Gastroesophageal sphincter (tissue), 4 donors: Measurements from ENCODE around the gene MED22. TPM values are rescaled to one million over a fixed set of nuclear protein-coding genes. Genes with fewer than 3 reads are reported as not detected.
"Not testable (repeated sequence)": the region's sequence is repeated elsewhere in the genome, so short reads cannot be mapped to it uniquely, and the experiment has no call there.

Source experiments
- ATAC-seq: fragments of 150-250 bp; one replicate; pipeline ENCODE4 v1.9.1; 2016; ENCODE audit warnings: mild to moderate bottlenecking, moderate library complexity
- H3K27ac ChIP-seq, 4 donors: fragments of 200-600 bp; sonication (generic) in 3 of 4; 1 replicate in 3 of 4; 2 replicates in 1 of 4; pipeline ENCODE4 v1.5.1; 2016 to 2019
- H3K27me3 ChIP-seq: fragments of 200-600 bp; sonication (generic); one replicate; pipeline ENCODE4 v1.5.1; 2019
- H3K36me3 ChIP-seq, 2 donors: fragments of 200-600 bp; sonication (generic); one replicate each; pipeline ENCODE4 v1.5.1; 2019; ENCODE audit warnings: control low read depth in 1 of 2
- H3K4me1 ChIP-seq, 3 donors: fragments of 200-600 bp; sonication (generic); 1 replicate in 2 of 3; 2 replicates in 1 of 3; pipeline ENCODE4 v1.5.1; 2016 to 2019; ENCODE audit warnings: control low read depth in 2 of 3
- H3K4me3 ChIP-seq, 2 donors: fragments of 200-600 bp; sonication (generic); one replicate each; pipeline ENCODE4 v1.5.1; 2019; ENCODE audit warnings: mild to moderate bottlenecking in 1 of 2, moderate library complexity in 1 of 2
- H3K9me3 ChIP-seq, 3 donors: fragments of 200-600 bp; sonication (generic); one replicate each; pipeline ENCODE4 v1.5.1; 2017 to 2019; ENCODE audit warnings: control low read depth in 2 of 3
- EP300 ChIP-seq: sonication (generic); formaldehyde crosslinking; IDR thresholded peaks from one replicate; pipeline ENCODE4 v1.6.1; 2017; ENCODE audit warnings: antibody characterized with exemption, mild to moderate bottlenecking
- POLR2A ChIP-seq, 2 donors: fragments of 450-650 bp; IDR thresholded peaks; one replicate each; pipeline ENCODE4 v1.6.1; 2017; ENCODE audit warnings: antibody characterized with exemption in 2 of 2, mild to moderate bottlenecking in 2 of 2, moderate library complexity in 1 of 2
- POLR2AphosphoS5 ChIP-seq: sonication (generic); formaldehyde crosslinking; IDR thresholded peaks from one replicate; pipeline ENCODE4 v1.6.1; 2017; ENCODE audit warnings: antibody characterized with exemption
- WGBS, 2 donors: methylation state at CpG; one replicate each; pipeline ENCODE4 v1.1.5; 2018; ENCODE audit warnings: low coverage in 1 of 2; 5-methylcytosine and 5-hydroxymethylcytosine counted together
- total RNA-seq, 4 donors: library from RNA; depleted of rRNA; stranded (reverse); fragments of >200 nt; gene quantifications; one replicate each; pipeline ENCODE4 v1.1.0, GENCODE V29; 2016
- TF ChIP-seq, protein P1 (sequence below), 4 experiments: fragments of 200-600 bp in 2 of 4; fragments of 450-650 bp in 2 of 4; sonication (generic) in 1 of 4; IDR thresholded peaks; one replicate each; pipeline ENCODE4 v1.5.1; 2017 to 2019; ENCODE audit warnings: antibody characterized with exemption in 4 of 4, mild to moderate bottlenecking in 2 of 4, moderate library complexity in 2 of 4

The MED22 gene
- total RNA-seq, 4 donors from 2014 or later, result 25.1 to 47.3 (median 37.8) TPM

DNA sequence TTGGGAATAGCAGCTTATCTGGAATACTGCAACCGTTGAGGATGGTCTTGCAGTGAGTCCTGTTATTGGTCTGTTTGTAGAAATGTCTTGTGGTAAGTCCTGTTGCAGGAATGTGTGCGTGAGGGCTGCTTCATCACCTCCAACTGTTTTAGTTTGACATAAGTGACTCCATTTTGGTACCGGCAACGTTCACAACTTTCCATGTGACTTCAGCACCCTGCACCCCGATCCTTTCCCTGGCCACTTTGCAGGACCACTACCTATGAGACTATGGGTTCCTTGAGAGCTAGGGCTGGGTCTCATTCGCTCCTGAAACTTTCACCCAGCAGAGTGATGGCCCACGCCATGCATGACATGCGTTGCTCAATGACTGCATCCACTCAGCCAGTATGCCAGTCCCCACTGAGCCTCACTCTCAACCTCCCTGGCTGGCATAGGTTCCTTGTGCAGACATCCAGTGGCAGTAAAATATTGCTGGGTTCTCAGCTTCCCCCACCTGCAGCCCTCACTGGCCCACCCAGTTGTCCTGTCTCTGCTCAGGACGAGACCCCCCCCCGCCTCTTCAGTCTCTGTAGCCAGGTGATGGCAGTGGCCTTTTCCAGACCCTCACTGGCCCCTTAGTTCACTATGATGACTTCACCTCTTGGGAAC is 20.0 kb downstream of the MED22 start:
- no peak for TF ChIP-seq POLR2AphosphoS5
- TF ChIP-seq, protein P1, sequence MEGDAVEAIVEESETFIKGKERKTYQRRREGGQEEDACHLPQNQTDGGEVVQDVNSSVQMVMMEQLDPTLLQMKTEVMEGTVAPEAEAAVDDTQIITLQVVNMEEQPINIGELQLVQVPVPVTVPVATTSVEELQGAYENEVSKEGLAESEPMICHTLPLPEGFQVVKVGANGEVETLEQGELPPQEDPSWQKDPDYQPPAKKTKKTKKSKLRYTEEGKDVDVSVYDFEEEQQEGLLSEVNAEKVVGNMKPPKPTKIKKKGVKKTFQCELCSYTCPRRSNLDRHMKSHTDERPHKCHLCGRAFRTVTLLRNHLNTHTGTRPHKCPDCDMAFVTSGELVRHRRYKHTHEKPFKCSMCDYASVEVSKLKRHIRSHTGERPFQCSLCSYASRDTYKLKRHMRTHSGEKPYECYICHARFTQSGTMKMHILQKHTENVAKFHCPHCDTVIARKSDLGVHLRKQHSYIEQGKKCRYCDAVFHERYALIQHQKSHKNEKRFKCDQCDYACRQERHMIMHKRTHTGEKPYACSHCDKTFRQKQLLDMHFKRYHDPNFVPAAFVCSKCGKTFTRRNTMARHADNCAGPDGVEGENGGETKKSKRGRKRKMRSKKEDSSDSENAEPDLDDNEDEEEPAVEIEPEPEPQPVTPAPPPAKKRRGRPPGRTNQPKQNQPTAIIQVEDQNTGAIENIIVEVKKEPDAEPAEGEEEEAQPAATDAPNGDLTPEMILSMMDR (IDR thresholded peaks at IDR 0.05), result no peak
- TF ChIP-seq EP300, result no peak
- no peak for TF ChIP-seq POLR2A (IDR thresholded peaks at IDR 0.05)
- Histone ChIP-seq H3K4me1 (peaks cover 0 to under 1% (median 0%) of the 10 kb centered on the region in 3 donors), H3K27ac (no peak overlapping the region), H3K36me3 (peaks cover 0 to 31% of the 10 kb centered on the region in 2 donors), H3K27me3 (no peaks in the 10 kb centered on the region), H3K9me3 (no peaks in the 10 kb centered on the region), H3K4me3 (no peak overlapping the region)
- WGBS, 2 donors, result 84 to 88% methylated on average over 5 to 6 of the region's 10 CpGs
- no peak for ATAC-seq

DNA sequence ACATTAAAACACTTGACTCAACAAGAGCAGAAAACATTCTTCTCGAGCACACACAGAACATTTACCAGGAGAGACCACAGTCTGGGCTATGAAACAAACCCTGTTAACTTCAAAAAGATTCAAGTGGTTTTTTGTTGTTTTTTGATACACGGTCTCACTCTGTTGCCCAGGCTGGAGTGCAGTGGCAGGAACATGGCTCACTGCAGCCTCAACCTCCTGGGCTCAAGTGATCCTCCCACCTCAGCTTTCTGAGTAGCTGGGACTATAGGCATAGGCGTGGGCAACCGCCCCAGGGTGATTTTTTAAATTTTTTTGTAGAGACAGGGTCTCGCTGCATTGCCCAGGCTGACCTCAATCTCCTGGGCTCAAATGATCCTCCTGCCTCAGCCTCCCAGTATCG is 20.9 kb downstream of the MED22 start:
- H3K36me3 ChIP-seq, result peaks cover 0 to 22% of the 10 kb centered on the region in 2 donors
- 73 to 96% methylated on average over 3 to 4 of the region's 6 CpGs for WGBS, 2 donors
- H3K27me3 ChIP-seq, H3K4me1 ChIP-seq, ATAC-seq, H3K9me3 ChIP-seq, H3K4me3 ChIP-seq, H3K27ac ChIP-seq: not testable (repeated sequence)

DNA sequence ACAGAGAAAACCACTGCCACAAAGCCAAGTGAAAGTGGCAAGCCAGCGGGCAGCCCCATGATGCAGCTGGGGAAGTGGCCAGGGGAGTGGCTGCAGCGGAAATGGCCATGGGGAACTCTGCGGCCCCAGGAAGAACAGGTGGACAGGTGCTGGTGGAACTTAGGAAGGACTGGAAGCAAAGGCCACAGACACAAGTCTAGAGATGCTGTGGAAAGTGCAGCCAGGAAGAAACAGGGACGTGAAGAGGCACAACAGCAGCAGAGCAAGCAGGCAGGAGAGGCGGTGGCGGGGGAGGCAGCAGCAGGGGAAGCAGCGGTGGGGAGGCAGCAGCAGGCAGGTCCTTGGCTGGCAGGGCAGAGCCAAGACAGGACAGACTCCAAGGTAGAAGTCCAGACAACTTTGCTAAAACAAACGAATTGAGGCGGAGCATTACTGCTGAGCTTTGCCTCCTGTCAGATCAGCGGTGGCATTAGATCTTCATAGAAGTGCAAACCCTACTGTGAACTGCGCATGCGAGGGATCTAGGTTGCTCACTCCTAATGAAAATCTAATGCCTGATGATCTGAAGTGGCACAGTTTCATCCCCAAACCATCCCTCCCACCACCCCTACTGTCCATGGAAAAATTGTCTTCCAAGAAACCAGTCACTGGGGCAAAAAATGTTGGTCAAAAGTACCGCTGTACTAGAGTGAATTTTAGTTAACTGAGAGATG is 23.8 kb downstream of the MED22 start:
- no peak for TF ChIP-seq POLR2A (IDR thresholded peaks at IDR 0.05)
- TF ChIP-seq, protein P1 (IDR thresholded peaks at IDR 0.05), result no peak
- TF ChIP-seq POLR2AphosphoS5, result no peak
- no peak for TF ChIP-seq EP300
- Histone ChIP-seq H3K27ac (no peak overlapping the region), H3K27me3 (no peaks in the 10 kb centered on the region), H3K36me3 (no peaks in the 10 kb centered on the region), H3K9me3 (no peaks in the 10 kb centered on the region), H3K4me1 (no peaks in the 10 kb centered on the region), H3K4me3 (no peak overlapping the region)
- WGBS, 2 donors, result 86 to 98% methylated on average over 5 to 13 of the region's 13 CpGs
- no peak for ATAC-seq

DNA sequence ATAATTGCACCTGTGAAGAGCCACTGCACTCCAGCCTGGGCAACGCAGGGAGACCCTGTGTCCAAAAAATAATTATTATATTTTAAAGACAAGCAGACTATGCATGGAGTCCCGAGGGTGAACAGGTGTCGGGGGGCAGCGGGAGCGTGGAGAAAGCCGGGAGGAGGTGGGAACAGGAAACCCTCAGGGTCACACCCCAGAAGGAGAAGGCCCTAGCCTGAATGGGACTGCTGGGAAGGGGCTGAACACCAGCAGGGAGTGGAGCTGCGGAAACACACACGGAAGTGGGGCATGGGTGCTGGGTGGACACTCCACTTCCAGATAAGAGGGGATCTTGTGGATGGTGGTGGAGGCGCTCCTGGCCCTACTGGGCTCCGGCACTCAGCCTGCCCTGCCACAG is 24.7 kb downstream of the MED22 start:
- TF ChIP-seq, protein P1 (IDR thresholded peaks at IDR 0.05), result no peak
- Histone ChIP-seq H3K27me3 (no peaks in the 10 kb centered on the region), H3K9me3 (no peaks in the 10 kb centered on the region), H3K4me1 (no peaks in the 10 kb centered on the region), H3K27ac (no peak overlapping the region), H3K36me3 (no peaks in the 10 kb centered on the region), H3K4me3 (no peak overlapping the region)
- WGBS, 2 donors, result 50 to 90% methylated on average over 2 to 9 of the region's 10 CpGs
- ATAC-seq, result no peak

DNA sequence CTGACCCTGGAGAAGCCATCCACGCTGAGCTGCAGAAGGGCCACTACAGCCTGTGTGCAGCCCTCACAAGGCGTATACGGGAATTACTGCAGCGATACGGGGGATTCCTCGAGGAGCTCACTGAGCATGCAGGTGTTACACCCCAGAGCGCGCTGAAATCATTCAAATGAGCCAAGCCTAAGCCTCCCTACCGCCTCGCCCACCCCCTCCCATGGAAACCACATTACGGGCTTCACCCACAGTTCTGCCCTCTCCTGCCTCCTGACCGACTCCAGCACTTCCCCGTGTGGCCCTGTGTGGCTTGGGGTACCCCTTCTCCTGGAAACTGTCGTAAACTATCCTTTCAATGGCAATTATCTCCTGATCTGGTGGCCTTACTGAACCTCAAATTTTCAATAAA is 25.2 kb downstream of the MED22 start:
- no peak overlapping the region for H3K4me3 ChIP-seq
- no peak for ATAC-seq
- 75 to 77% methylated on average over 2 to 3 of the region's 14 CpGs for WGBS, 2 donors

DNA sequence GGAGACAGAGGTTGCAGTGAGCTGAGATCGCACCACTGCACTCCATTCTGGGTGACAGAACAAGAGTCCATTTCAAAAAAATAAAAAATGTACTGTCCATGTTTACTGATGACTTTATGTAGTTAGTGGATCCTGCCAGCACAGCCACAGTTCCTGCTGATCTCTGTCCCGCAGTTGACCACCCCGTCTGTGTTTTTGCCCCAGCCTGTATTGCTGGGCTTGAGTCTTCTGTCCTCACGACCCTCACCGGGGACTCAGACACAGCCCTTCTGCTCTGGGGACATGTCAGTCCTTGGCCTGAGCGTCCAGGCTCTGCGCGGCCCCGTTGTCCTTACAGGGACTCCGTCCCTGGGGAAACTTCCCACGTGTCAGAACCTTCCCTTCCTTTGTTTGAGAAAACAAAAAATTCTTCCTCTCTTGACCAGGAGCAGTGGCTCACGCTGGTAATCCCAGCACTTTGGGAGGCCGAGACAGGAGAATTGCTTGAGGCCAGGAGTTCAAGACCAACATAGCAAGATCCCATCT is 26.5 kb downstream of the MED22 start:
- no peaks in the 10 kb centered on the region for H3K27me3 ChIP-seq
- no peak overlapping the region for H3K27ac ChIP-seq
- ATAC-seq, result no peak
- no peaks in the 10 kb centered on the region for H3K36me3 ChIP-seq
- no peaks in the 10 kb centered on the region for H3K9me3 ChIP-seq
- no peak overlapping the region for H3K4me3 ChIP-seq
- WGBS, 2 donors, result 72 to 79% methylated on average over 3 to 7 of the region's 13 CpGs
- TF ChIP-seq EP300 (no peak), POLR2AphosphoS5 (no peak), POLR2A (IDR thresholded peaks at IDR 0.05) (no peak)
- TF ChIP-seq, protein P1 (IDR thresholded peaks at IDR 0.05), result no peak
- H3K4me1 ChIP-seq, result no peaks in the 10 kb centered on the region

More for the DNA sequence above, 25.2 kb downstream of the MED22 start:
- no peaks in the 10 kb centered on the region for H3K9me3 ChIP-seq
- H3K36me3 ChIP-seq, result no peaks in the 10 kb centered on the region
- no peak for TF ChIP-seq POLR2A (IDR thresholded peaks at IDR 0.05)
- TF ChIP-seq EP300, result no peak
- no peak overlapping the region for H3K27ac ChIP-seq
- no peaks in the 10 kb centered on the region for H3K4me1 ChIP-seq
- no peaks in the 10 kb centered on the region for H3K27me3 ChIP-seq
